Measurements from ENCODE around the gene RALGAPA2.

Gene RALGAPA2

GRCh38 chr20:20480126-20480525 lies 232.3 kb downstream of the RALGAPA2 start:
- no peaks in the 10 kb centered on the region for H3K27me3 ChIP-seq (ENCODE audit: insufficient read depth, poor library complexity, severe bottlenecking)
- no peak overlapping the region for H3K4me3 ChIP-seq (replicated peaks; ENCODE audit: insufficient read depth, low read length)
- H3K27ac ChIP-seq (replicated peaks) = no peak overlapping the region
- DNase-seq (ENCODE audit: low read depth in 1 of 2, low spot score in 1 of 2) = no peak
- TF ChIP-seq GABPA (IDR thresholded peaks at IDR 0.05; ENCODE audit: low read depth) = no peak
- no peak for TF ChIP-seq POLR2AphosphoS5 (IDR thresholded peaks at IDR 0.05; ENCODE audit: low read depth)
- no peak for TF ChIP-seq REST (IDR thresholded peaks at IDR 0.05; ENCODE audit: insufficient replicate concordance, low read depth)
- TF ChIP-seq CTCF (IDR thresholded peaks at IDR 0.05; ENCODE audit: insufficient read depth, low read length) = no peak
- TF ChIP-seq SPI1 (IDR thresholded peaks at IDR 0.05; ENCODE audit: borderline replicate concordance, low read depth) = no peak

GRCh38 chr20:20477444-20478041 lies 234.9 kb downstream of the RALGAPA2 start:
- Histone ChIP-seq H3K27me3 (ENCODE audit: insufficient read depth, poor library complexity, severe bottlenecking) (no peaks in the 10 kb centered on the region), H3K4me3 (replicated peaks; ENCODE audit: insufficient read depth, low read length) (no peak overlapping the region), H3K27ac (replicated peaks) (no peak overlapping the region)
- DNase-seq (ENCODE audit: low read depth in 1 of 2, low spot score in 1 of 2) = no peak
- TF ChIP-seq POLR2AphosphoS5 (IDR thresholded peaks at IDR 0.05; ENCODE audit: low read depth) (no peak), GABPA (IDR thresholded peaks at IDR 0.05; ENCODE audit: low read depth) (no peak)

GRCh38 chr20:20476504-20476903 lies 235.9 kb downstream of the RALGAPA2 start:
- DNase-seq (ENCODE audit: low read depth in 1 of 2, low spot score in 1 of 2) = no peak
- TF ChIP-seq POLR2AphosphoS5 (IDR thresholded peaks at IDR 0.05; ENCODE audit: low read depth) (no peak), CTCF (IDR thresholded peaks at IDR 0.05; ENCODE audit: insufficient read depth, low read length) (no peak), GABPA (IDR thresholded peaks at IDR 0.05; ENCODE audit: low read depth) (no peak), REST (IDR thresholded peaks at IDR 0.05; ENCODE audit: insufficient replicate concordance, low read depth) (no peak), SPI1 (IDR thresholded peaks at IDR 0.05; ENCODE audit: borderline replicate concordance, low read depth) (no peak)
- Histone ChIP-seq H3K27ac (replicated peaks) (no peak overlapping the region), H3K27me3 (ENCODE audit: insufficient read depth, poor library complexity, severe bottlenecking) (no peaks in the 10 kb centered on the region), H3K4me3 (replicated peaks; ENCODE audit: insufficient read depth, low read length) (no peak overlapping the region)

GRCh38 chr20:20473657-20474056 lies 238.8 kb downstream of the RALGAPA2 start:
- TF ChIP-seq REST (IDR thresholded peaks at IDR 0.05; ENCODE audit: insufficient replicate concordance, low read depth) = no peak
- TF ChIP-seq GABPA (IDR thresholded peaks at IDR 0.05; ENCODE audit: low read depth) = no peak
- no peak for TF ChIP-seq SPI1 (IDR thresholded peaks at IDR 0.05; ENCODE audit: borderline replicate concordance, low read depth)
- no peak for TF ChIP-seq CTCF (IDR thresholded peaks at IDR 0.05; ENCODE audit: insufficient read depth, low read length)
- no peak for TF ChIP-seq POLR2AphosphoS5 (IDR thresholded peaks at IDR 0.05; ENCODE audit: low read depth)
- H3K27me3 ChIP-seq (ENCODE audit: insufficient read depth, poor library complexity, severe bottlenecking) = no peaks in the 10 kb centered on the region
- H3K4me3 ChIP-seq (replicated peaks; ENCODE audit: insufficient read depth, low read length) = no peak overlapping the region
- no peak for DNase-seq (ENCODE audit: low read depth in 1 of 2, low spot score in 1 of 2)
- no peak overlapping the region for H3K27ac ChIP-seq (replicated peaks)

Measured in HL-60 (cell line).